Measurements from ENCODE around the gene BLM. TPM values are rescaled to one million over a fixed set of nuclear protein-coding genes. Genes with fewer than 3 reads are reported as not detected.
"Not testable (repeated sequence)": the region's sequence is repeated elsewhere in the genome, so short reads cannot be mapped to it uniquely, and the experiment has no call there.

Gene BLM
- total RNA-seq (2022) (26.7 and 31.8 TPM in 2 replicates), Bru-seq, nascent RNA (percentile 78 among the genes with signal in this experiment), BruChase-seq, experiment 1, labeled RNA remaining after a 6-hour chase (percentile 70 among the genes with signal in this experiment), BruChase-seq, experiment 2, labeled RNA remaining after a 2-hour chase (percentile 79 among the genes with signal in this experiment)
- long read RNA-seq, full-length matches to known transcripts: 18 of 25 reads
- long read RNA-seq, partial matches to known transcripts: 3 of 25 reads
- long read RNA-seq, other reads (novel, unspliced or antisense): 4 of 25 reads

DNA sequence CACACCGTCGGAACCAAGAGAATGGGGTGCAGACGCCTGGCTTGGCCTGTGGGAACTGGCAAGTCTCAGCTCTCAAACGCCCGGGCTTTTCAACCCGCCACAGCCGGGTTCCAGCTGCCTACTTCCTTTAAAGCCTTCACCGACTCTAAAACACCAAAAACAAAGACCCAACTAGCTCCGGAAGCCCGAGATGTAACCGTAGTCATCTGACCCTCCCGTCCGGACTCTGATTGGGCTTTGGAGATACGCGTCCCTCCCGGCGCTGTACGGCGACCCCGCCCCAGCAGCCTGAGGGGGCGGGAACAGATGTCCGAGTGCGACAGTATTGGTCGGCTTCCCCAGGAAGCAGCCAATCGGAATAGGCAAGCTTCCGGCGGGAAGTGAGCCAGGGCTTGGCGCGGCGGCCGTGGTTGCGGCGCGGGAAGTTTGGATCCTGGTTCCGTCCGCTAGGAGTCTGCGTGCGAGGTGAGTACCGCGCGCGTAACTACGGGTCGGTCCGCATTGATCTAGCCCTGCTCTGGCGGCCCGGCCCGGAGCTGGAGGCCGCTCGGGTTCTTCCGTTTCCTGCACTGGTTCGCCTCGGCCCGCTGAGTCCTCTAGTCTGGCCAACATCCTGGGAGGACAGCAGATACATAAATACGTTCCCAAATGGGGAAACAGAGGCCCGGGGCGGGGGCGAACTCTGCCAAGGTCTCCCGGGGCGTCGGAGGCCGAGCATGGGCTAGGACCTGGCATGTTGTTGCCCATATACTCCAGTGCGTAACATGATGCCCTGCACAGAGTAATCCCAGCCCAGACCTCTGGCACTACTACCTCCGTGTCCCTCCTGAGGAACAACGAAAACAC is at the start of gene BLM:
TSS of gene BLM (plus strand) at position 371 of the 846 bp plus-strand sequence. CDS start 30,047 bp downstream, outside the sequence.
- Mint-ChIP-seq H3K36me3 (ENCODE audit: insufficient read depth, unreplicated experiment) (peaks cover 24% of the 10 kb centered on the region), H3K4me1 (ENCODE audit: low read depth, unreplicated experiment) (peaks cover 26% of the 10 kb centered on the region), H3K27me3 (ENCODE audit: unreplicated experiment) (no peaks in the 10 kb centered on the region), H3K27ac (ENCODE audit: unreplicated experiment) (peak within 1 kb of the TSS; percentile 95), H3K4me3 (ENCODE audit: low read depth, unreplicated experiment) (peak within 1 kb of the TSS; percentile 98), H3K9me3 (ENCODE audit: low read depth, unreplicated experiment) (no peaks in the 10 kb centered on the region)
- intact Hi-C loops (cut with micrococcal nuclease; ENCODE audit: unreplicated experiment): loop anchor here (5.0 kb wide), 1 partner anchor 50 kb away; no protein-coding TSS in a partner anchor
- no TSS peak for BruUV-seq (replicated peaks)
- CTCF ChIA-PET: interaction anchor here (0.6 to 1.2 kb wide), 10 partner anchors 33 to 1345 kb away, joined by 3 to 8 read pairs (median 4); partner anchors contain the start of genes HDDC3 and MAN2A2
- TF ChIP-seq CTCF (IDR thresholded peaks at IDR 0.05; ENCODE audit: unreplicated experiment): peak; percentile 20
- DNase-seq: peak; percentile 96

GRCh38 chr15:90667755-90668345 is 49.3 kb upstream of the BLM start:
- BruUV-seq (replicated peaks); H3K9me3 Mint-ChIP-seq (ENCODE audit: low read depth, unreplicated experiment); H3K27ac Mint-ChIP-seq (ENCODE audit: unreplicated experiment); H3K4me1 Mint-ChIP-seq (ENCODE audit: low read depth, unreplicated experiment); DNase-seq; H3K4me3 Mint-ChIP-seq (ENCODE audit: low read depth, unreplicated experiment): not testable (repeated sequence)
- Mint-ChIP-seq H3K36me3 (ENCODE audit: insufficient read depth, unreplicated experiment) (peaks cover 24% of the 10 kb centered on the region), H3K27me3 (ENCODE audit: unreplicated experiment) (peaks cover 45% of the 10 kb centered on the region)
- intact Hi-C loops (cut with micrococcal nuclease; ENCODE audit: unreplicated experiment): loop anchor here (5.0 kb wide), 1 partner anchor 49 kb away; the partner anchor contains the start of gene BLM
- CTCF ChIA-PET: interaction anchor here (0.7 kb wide), 1 partner anchor 279 kb away, joined by 3 read pairs; no protein-coding TSS in a partner anchor

DNA sequence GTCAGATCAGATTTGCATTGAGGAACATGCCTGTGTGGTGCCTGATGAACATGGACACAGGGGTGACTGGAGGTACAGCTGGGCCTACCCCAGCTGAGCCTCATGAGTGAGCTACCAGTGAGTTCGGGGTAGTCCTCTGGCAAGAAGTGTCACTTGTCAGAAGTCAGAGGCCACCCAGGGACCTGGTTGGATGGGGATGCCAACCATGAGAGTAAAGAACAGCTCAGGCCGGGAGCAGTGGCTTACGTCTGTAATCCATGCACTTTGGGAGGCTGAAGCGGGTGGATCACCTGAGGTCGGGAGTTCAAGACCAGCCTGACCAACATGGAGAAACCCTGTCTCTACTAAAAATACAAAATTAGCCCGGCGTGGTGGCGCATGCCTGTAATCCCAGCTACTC is 46.5 kb upstream of the BLM start:
- peaks cover 10% of the 10 kb centered on the region for H3K36me3 Mint-ChIP-seq (ENCODE audit: insufficient read depth, unreplicated experiment)
- H3K9me3 Mint-ChIP-seq (ENCODE audit: low read depth, unreplicated experiment); H3K27ac Mint-ChIP-seq (ENCODE audit: unreplicated experiment); CTCF ChIA-PET; H3K4me1 Mint-ChIP-seq (ENCODE audit: low read depth, unreplicated experiment); intact Hi-C loops (cut with micrococcal nuclease; ENCODE audit: unreplicated experiment); H3K4me3 Mint-ChIP-seq (ENCODE audit: low read depth, unreplicated experiment); DNase-seq; BruUV-seq (replicated peaks): not testable (repeated sequence)
- peaks cover 64% of the 10 kb centered on the region for H3K27me3 Mint-ChIP-seq (ENCODE audit: unreplicated experiment)

DNA sequence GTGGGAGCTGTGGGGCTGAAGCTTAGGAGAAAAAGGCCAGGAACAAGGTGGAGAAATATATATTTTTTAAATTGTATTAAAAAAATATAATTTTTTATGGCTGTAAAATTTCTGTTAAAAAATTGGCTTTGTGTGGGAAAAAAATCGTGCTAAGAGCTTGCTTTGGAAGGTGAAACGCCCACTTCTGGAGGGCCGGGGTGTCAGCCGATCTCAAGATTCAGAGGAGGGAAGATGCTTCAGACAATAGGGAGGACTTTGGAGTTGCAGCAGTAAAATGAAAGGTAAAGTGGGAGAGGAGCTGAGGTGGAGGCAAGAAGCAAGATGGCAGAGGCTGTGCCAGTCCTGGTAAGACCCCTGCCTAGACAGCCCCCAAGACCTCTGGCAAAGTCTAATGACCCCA is 45.9 kb upstream of the BLM start:
- peaks cover 8% of the 10 kb centered on the region for H3K4me1 Mint-ChIP-seq (ENCODE audit: low read depth, unreplicated experiment)
- no TSS peak for BruUV-seq (replicated peaks)
- CTCF ChIA-PET: no interaction called here
- peaks cover 5% of the 10 kb centered on the region for H3K36me3 Mint-ChIP-seq (ENCODE audit: insufficient read depth, unreplicated experiment)
- H3K27ac Mint-ChIP-seq (ENCODE audit: unreplicated experiment): no peak overlapping the region
- no peaks in the 10 kb centered on the region for H3K9me3 Mint-ChIP-seq (ENCODE audit: low read depth, unreplicated experiment)
- H3K27me3 Mint-ChIP-seq (ENCODE audit: unreplicated experiment): peaks cover 64% of the 10 kb centered on the region
- no peak for TF ChIP-seq CTCF (IDR thresholded peaks at IDR 0.05; ENCODE audit: unreplicated experiment)
- intact Hi-C loops (cut with micrococcal nuclease; ENCODE audit: unreplicated experiment): no loop called here
- no peak overlapping the region for H3K4me3 Mint-ChIP-seq (ENCODE audit: low read depth, unreplicated experiment)
- no peak for DNase-seq

- H3K4me1 Mint-ChIP-seq (ENCODE audit: low read depth, unreplicated experiment); H3K36me3 Mint-ChIP-seq (ENCODE audit: insufficient read depth, unreplicated experiment); intact Hi-C loops (cut with micrococcal nuclease; ENCODE audit: unreplicated experiment); H3K4me3 Mint-ChIP-seq (ENCODE audit: low read depth, unreplicated experiment); H3K27ac Mint-ChIP-seq (ENCODE audit: unreplicated experiment); DNase-seq; BruUV-seq (replicated peaks); H3K9me3 Mint-ChIP-seq (ENCODE audit: low read depth, unreplicated experiment): not testable (repeated sequence)
- CTCF ChIA-PET: interaction anchor here (1.0 kb wide), 1 partner anchor 130 kb away, joined by 3 read pairs; no protein-coding TSS in a partner anchor
- peaks cover 51% of the 10 kb centered on the region for H3K27me3 Mint-ChIP-seq (ENCODE audit: unreplicated experiment)
Measured at GRCh38 chr15:90673357-90673756, 43.8 kb upstream of the BLM start.

All from Calu3 (cell line).